Measurements from ENCODE around the gene CDC5L.
"Not testable (repeated sequence)": the region's sequence is repeated elsewhere in the genome, so short reads cannot be mapped to it uniquely, and the experiment has no call there.

CDC5L gene

GRCh38 chr6:44387346-44388134 lies at the start of gene CDC5L:
TSS of gene CDC5L (plus strand) at chr6:44387706. CDS start at chr6:44387824, 118 bp downstream.
- DNase-seq: peak; percentile 96

- DNase-seq: peak; percentile 71
Observed at GRCh38 chr6:44338228-44339122, 49.0 kb upstream of the CDC5L start.

- DNase-seq: no peak
Observed at GRCh38 chr6:44339301-44339700, 48.2 kb upstream of the CDC5L start.

GRCh38 chr6:44339763-44340625 lies 47.5 kb upstream of the CDC5L start:
- no peak for DNase-seq

- DNase-seq: no peak
Observed at GRCh38 chr6:44341095-44341890, 46.2 kb upstream of the CDC5L start.

- DNase-seq: no peak
Observed at GRCh38 chr6:44342052-44342451, 45.5 kb upstream of the CDC5L start.

- DNase-seq: no peak
Observed at GRCh38 chr6:44342489-44342888, 45.0 kb upstream of the CDC5L start, which contains the start of gene SPATS1. TSS of gene SPATS1 (plus strand) at chr6:44342650. CDS start at chr6:44343096, 446 bp downstream.

GRCh38 chr6:44346818-44347217 lies 40.7 kb upstream of the CDC5L start:
- not testable (repeated sequence) for DNase-seq

GRCh38 chr6:44349904-44350649 lies 37.4 kb upstream of the CDC5L start:
- DNase-seq: no peak

GRCh38 chr6:44350650-44350994 lies 36.9 kb upstream of the CDC5L start:
- DNase-seq: not testable (repeated sequence)

GRCh38 chr6:44352259-44352658 lies 35.2 kb upstream of the CDC5L start:
- DNase-seq: no peak

- no peak for DNase-seq
Observed at GRCh38 chr6:44353336-44353735, 34.2 kb upstream of the CDC5L start.

GRCh38 chr6:44355640-44356039 lies 31.9 kb upstream of the CDC5L start:
- DNase-seq: no peak

GRCh38 chr6:44356487-44356886 lies 31.0 kb upstream of the CDC5L start:
- DNase-seq: no peak

- no peak for DNase-seq
Observed at GRCh38 chr6:44359973-44360372, 27.5 kb upstream of the CDC5L start.

GRCh38 chr6:44361947-44362346 lies 25.6 kb upstream of the CDC5L start:
- no peak for DNase-seq

- DNase-seq: no peak
Observed at GRCh38 chr6:44363377-44363926, 24.1 kb upstream of the CDC5L start.

GRCh38 chr6:44366781-44367180 lies 20.7 kb upstream of the CDC5L start:
- DNase-seq: no peak

- no peak for DNase-seq
Observed at GRCh38 chr6:44367681-44368080, 19.8 kb upstream of the CDC5L start.

- no peak for DNase-seq
Observed at GRCh38 chr6:44373051-44373450, 14.5 kb upstream of the CDC5L start.

- DNase-seq: no peak
Observed at GRCh38 chr6:44373787-44374186, 13.7 kb upstream of the CDC5L start.
